Skeletal muscle tissue (tissue), 4 donors: ENCODE data around the gene NIM1K. TPM values are rescaled to one million over a fixed set of nuclear protein-coding genes. Genes with fewer than 3 reads are reported as not detected.
"Not testable (repeated sequence)": the region's sequence is repeated elsewhere in the genome, so short reads cannot be mapped to it uniquely, and the experiment has no call there.

Source experiments
- H3K27ac ChIP-seq: one replicate; pipeline ENCODE4 v1.7.0; 2013; ENCODE audit warnings: mild to moderate bottlenecking, low read depth, low read length, inconsistent platforms
- H3K27me3 ChIP-seq, 3 donors: one replicate each; pipeline ENCODE4 v1.7.0; 2013; ENCODE audit warnings: low read length in 3 of 3; ENCODE audit not compliant: control insufficient read depth in 3 of 3, insufficient read depth in 3 of 3
- H3K36me3 ChIP-seq, 3 donors: one replicate each; pipeline ENCODE4 v1.7.0; 2013; ENCODE audit warnings: low read length in 3 of 3; ENCODE audit not compliant: control insufficient read depth in 3 of 3, insufficient read depth in 3 of 3
- H3K4me1 ChIP-seq, 3 donors: one replicate each; pipeline ENCODE4 v1.7.0; 2013; ENCODE audit warnings: low read length in 3 of 3, mild to moderate bottlenecking in 3 of 3; ENCODE audit not compliant: control insufficient read depth in 3 of 3, insufficient read depth in 3 of 3
- H3K4me3 ChIP-seq, 3 donors: one replicate each; pipeline ENCODE4 v1.7.0; 2013; ENCODE audit warnings: low read length in 3 of 3
- H3K9ac ChIP-seq, 3 donors: one replicate each; pipeline ENCODE4 v1.7.0; 2013; ENCODE audit warnings: low read length in 3 of 3, mild to moderate bottlenecking in 3 of 3, moderate library complexity in 2 of 3, low read depth in 1 of 3
- H3K9me3 ChIP-seq, 3 donors: one replicate each; pipeline ENCODE4 v1.7.0; 2013; ENCODE audit warnings: low read length in 3 of 3; ENCODE audit not compliant: control insufficient read depth in 3 of 3
- total RNA-seq: library from RNA; depleted of rRNA; stranded (reverse); fragments of >200 nt; gene quantifications from one replicate; pipeline ENCODE4 v1.2.3, GENCODE V29; 2014
- donor health status: Osteomylitis.

Gene NIM1K
- total RNA-seq, 1 donor from 2014 or later: 0.52 TPM

GRCh38 chr5:43242196-43242595 lies 50.2 kb downstream of the NIM1K start:
- no peaks in the 10 kb centered on the region for H3K27me3 ChIP-seq

GRCh38 chr5:43243270-43243669 lies 51.2 kb downstream of the NIM1K start:
- H3K9me3 ChIP-seq: no peaks in the 10 kb centered on the region
- no peak overlapping the region for H3K4me3 ChIP-seq
- H3K27me3 ChIP-seq: no peaks in the 10 kb centered on the region
- no peaks in the 10 kb centered on the region for H3K4me1 ChIP-seq
- H3K27ac ChIP-seq: no peak overlapping the region
- H3K9ac ChIP-seq: no peak overlapping the region
- peaks cover 0 to 6% (median 0%) of the 10 kb centered on the region in 3 donors for H3K36me3 ChIP-seq

More at GRCh38 chr5:43242196-43242595, 50.2 kb downstream of the NIM1K start:
- Histone ChIP-seq H3K9me3 (no peaks in the 10 kb centered on the region), H3K36me3 (peaks cover 0 to 6% (median 0%) of the 10 kb centered on the region in 3 donors), H3K4me3 (no peak overlapping the region), H3K9ac (no peak overlapping the region), H3K4me1 (no peaks in the 10 kb centered on the region), H3K27ac (no peak overlapping the region)

- H3K4me3 ChIP-seq: no peak overlapping the region
Observed at GRCh38 chr5:43244823-43245565, 53.0 kb downstream of the NIM1K start.

GRCh38 chr5:43245724-43246385 lies 53.8 kb downstream of the NIM1K start:
- Histone ChIP-seq H3K27me3 (no peaks in the 10 kb centered on the region), H3K4me1 (no peaks in the 10 kb centered on the region), H3K27ac (no peak overlapping the region), H3K9me3 (no peaks in the 10 kb centered on the region), H3K36me3 (peaks cover 0 to 6% (median 0%) of the 10 kb centered on the region in 3 donors), H3K4me3 (no peak overlapping the region), H3K9ac (no peak overlapping the region)

More at GRCh38 chr5:43244823-43245565, 53.0 kb downstream of the NIM1K start:
- Histone ChIP-seq H3K36me3 (peaks cover 0 to 6% (median 0%) of the 10 kb centered on the region in 3 donors), H3K27ac (no peak overlapping the region), H3K9me3 (no peaks in the 10 kb centered on the region), H3K4me1 (no peaks in the 10 kb centered on the region), H3K27me3 (no peaks in the 10 kb centered on the region), H3K9ac (no peak overlapping the region)

- H3K36me3 ChIP-seq: no peaks in the 10 kb centered on the region
- no peaks in the 10 kb centered on the region for H3K27me3 ChIP-seq
- H3K4me3 ChIP-seq: no peak overlapping the region
- H3K9ac ChIP-seq: no peak overlapping the region
- H3K9me3 ChIP-seq: no peaks in the 10 kb centered on the region
- H3K4me1 ChIP-seq: no peaks in the 10 kb centered on the region
- no peak overlapping the region for H3K27ac ChIP-seq
Observed at GRCh38 chr5:43251754-43252153, 59.7 kb downstream of the NIM1K start.

GRCh38 chr5:43255704-43256103 lies 63.7 kb downstream of the NIM1K start:
- no peaks in the 10 kb centered on the region for H3K27me3 ChIP-seq
- H3K9me3 ChIP-seq: no peaks in the 10 kb centered on the region
- H3K9ac ChIP-seq: no peak overlapping the region
- no peaks in the 10 kb centered on the region for H3K36me3 ChIP-seq
- no peak overlapping the region for H3K27ac ChIP-seq
- no peaks in the 10 kb centered on the region for H3K4me1 ChIP-seq
- H3K4me3 ChIP-seq: no peak overlapping the region

- Histone ChIP-seq H3K9ac (no peak overlapping the region), H3K27me3 (no peaks in the 10 kb centered on the region), H3K4me3 (no peak overlapping the region), H3K4me1 (no peaks in the 10 kb centered on the region), H3K36me3 (no peaks in the 10 kb centered on the region), H3K9me3 (no peaks in the 10 kb centered on the region), H3K27ac (no peak overlapping the region)
Observed at GRCh38 chr5:43256261-43256966, 64.4 kb downstream of the NIM1K start.

DNA sequence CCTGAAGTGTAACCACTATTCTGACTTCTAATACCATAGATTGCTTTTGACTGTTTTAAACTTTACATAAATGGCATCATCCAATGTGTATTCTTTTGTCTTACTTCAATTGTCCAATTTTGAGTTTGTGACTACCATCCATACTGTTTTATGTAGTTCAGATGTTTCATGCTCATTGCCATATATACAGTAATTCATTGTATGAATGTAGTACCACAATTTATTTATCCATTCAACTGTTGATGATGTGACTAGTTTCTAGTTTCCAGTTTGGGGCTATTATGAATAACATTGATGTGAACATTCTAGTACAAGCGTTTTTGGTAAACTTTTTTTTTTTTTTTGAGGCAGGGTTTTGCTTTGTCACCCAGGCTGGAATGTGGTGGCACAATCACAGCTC lies 66.1 kb downstream of the NIM1K start:
- Histone ChIP-seq H3K36me3 (no peaks in the 10 kb centered on the region), H3K4me3 (no peak overlapping the region), H3K9ac (no peak overlapping the region), H3K27ac (no peak overlapping the region), H3K4me1 (no peaks in the 10 kb centered on the region), H3K9me3 (no peaks in the 10 kb centered on the region), H3K27me3 (no peaks in the 10 kb centered on the region)

- H3K9ac ChIP-seq, H3K36me3 ChIP-seq, H3K4me3 ChIP-seq, H3K27ac ChIP-seq, H3K9me3 ChIP-seq, H3K4me1 ChIP-seq, H3K27me3 ChIP-seq: not testable (repeated sequence)
Observed at GRCh38 chr5:43262269-43262668, 70.2 kb downstream of the NIM1K start.
